ACC112 (cell line): ENCODE results near the gene ADO.
"Not testable (repeated sequence)": the region's sequence is repeated elsewhere in the genome, so short reads cannot be mapped to it uniquely, and the experiment has no call there.

Source experiments
- H2AFZ ChIP-seq: fragments of 200-600 bp; sonication (generic); one replicate; pipeline ENCODE4 v1.6.0; 2017; ENCODE audit warnings: antibody characterized with exemption, low read length; ENCODE audit not compliant: unreplicated experiment
- H3K27ac ChIP-seq: fragments of 200-600 bp; sonication (generic); 2 replicates; pipeline ENCODE4 v1.5.1; 2014; ENCODE audit warnings: low read depth, mild to moderate bottlenecking, antibody characterized with exemption, low read length, moderate library complexity
- H3K27me3 ChIP-seq: fragments of 200-600 bp; sonication (generic); 2 replicates; pipeline ENCODE4 v1.6.1; 2014; ENCODE audit warnings: mild to moderate bottlenecking, antibody characterized with exemption, low read length, moderate library complexity, mixed read lengths; ENCODE audit not compliant: insufficient read depth
- H3K36me3 ChIP-seq: fragments of 200-600 bp; sonication (generic); 2 replicates; pipeline ENCODE4 v1.6.1; 2016; ENCODE audit warnings: mild to moderate bottlenecking, antibody characterized with exemption, low read length, moderate library complexity, mixed read lengths; ENCODE audit not compliant: insufficient read depth
- H3K4me1 ChIP-seq: fragments of 200-600 bp; sonication (generic); one replicate; pipeline ENCODE4 v1.6.1; 2016; ENCODE audit warnings: low read length, mixed read lengths; ENCODE audit not compliant: insufficient read depth, unreplicated experiment, control insufficient read depth
- H3K4me3 ChIP-seq: fragments of 200-600 bp; sonication (generic); 2 replicates; pipeline ENCODE4 v1.5.1; 2014; ENCODE audit warnings: mild to moderate bottlenecking, low read depth, low read length
- H3K79me2 ChIP-seq: fragments of 200-600 bp; sonication (generic); one replicate; pipeline ENCODE4 v1.6.0; 2016; ENCODE audit warnings: low read length; ENCODE audit not compliant: control insufficient read depth, unreplicated experiment, insufficient read depth

The ADO gene

GRCh38 chr10:62769574-62770242 is 34.8 kb upstream of the ADO start:
- H2AFZ ChIP-seq = peak overlapping the region; percentile 33
- no peak overlapping the region for H3K27ac ChIP-seq
- peaks cover 8% of the 10 kb centered on the region; the same call in 1 of the 2 replicates for H3K27me3 ChIP-seq
- H3K79me2 ChIP-seq = no peaks in the 10 kb centered on the region
- no peaks in the 10 kb centered on the region for H3K36me3 ChIP-seq
- H3K4me3 ChIP-seq = no peak overlapping the region
- H3K4me1 ChIP-seq = peaks cover 5% of the 10 kb centered on the region

- H3K79me2 ChIP-seq = no peaks in the 10 kb centered on the region
- H3K4me1 ChIP-seq = peaks cover 5% of the 10 kb centered on the region
- H3K36me3 ChIP-seq = no peaks in the 10 kb centered on the region
- H2AFZ ChIP-seq = no peak overlapping the region
- H3K27me3 ChIP-seq = peaks cover 8% of the 10 kb centered on the region; the same call in 1 of the 2 replicates
- H3K4me3 ChIP-seq = no peak overlapping the region
- H3K27ac ChIP-seq = no peak overlapping the region
These were observed 32.1 kb upstream of the ADO start for GRCh38 chr10:62772186-62772974.

GRCh38 chr10:62778125-62778524 is 26.4 kb upstream of the ADO start:
- H2AFZ ChIP-seq = no peak overlapping the region
- H3K36me3 ChIP-seq = no peaks in the 10 kb centered on the region
- H3K27ac ChIP-seq = no peak overlapping the region
- peaks cover 6% of the 10 kb centered on the region for H3K4me1 ChIP-seq
- H3K4me3 ChIP-seq = no peak overlapping the region
- H3K27me3 ChIP-seq = peaks cover 17% of the 10 kb centered on the region; the same call in 1 of the 2 replicates
- H3K79me2 ChIP-seq = no peaks in the 10 kb centered on the region

- Histone ChIP-seq H2AFZ (no peak overlapping the region), H3K27ac (no peak overlapping the region), H3K36me3 (no peaks in the 10 kb centered on the region), H3K4me1 (peaks cover 6% of the 10 kb centered on the region), H3K79me2 (no peaks in the 10 kb centered on the region), H3K4me3 (no peak overlapping the region), H3K27me3 (peaks cover 12% of the 10 kb centered on the region; the same call in 1 of the 2 replicates)
These were observed 24.9 kb upstream of the ADO start for GRCh38 chr10:62779487-62780248.

GRCh38 chr10:62784537-62784936 is 20.0 kb upstream of the ADO start:
- not testable (repeated sequence) for H2AFZ ChIP-seq, H3K4me1 ChIP-seq, H3K27me3 ChIP-seq, H3K27ac ChIP-seq, H3K4me3 ChIP-seq, H3K36me3 ChIP-seq, H3K79me2 ChIP-seq

GRCh38 chr10:62788285-62788684 is 16.2 kb upstream of the ADO start:
- H3K27ac ChIP-seq, H3K4me3 ChIP-seq, H3K36me3 ChIP-seq, H3K79me2 ChIP-seq, H3K27me3 ChIP-seq, H3K4me1 ChIP-seq, H2AFZ ChIP-seq: not testable (repeated sequence)

- H3K79me2 ChIP-seq = no peaks in the 10 kb centered on the region
- H2AFZ ChIP-seq = no peak overlapping the region
- no peaks in the 10 kb centered on the region for H3K36me3 ChIP-seq
- H3K27me3 ChIP-seq = 0 out of 2 replicates have a peak, but pooled peaks cover 5% of the 10 kb centered on the region
- no peak overlapping the region for H3K27ac ChIP-seq
- H3K4me1 ChIP-seq = no peaks in the 10 kb centered on the region
- H3K4me3 ChIP-seq = no peak overlapping the region
These were observed 15.6 kb upstream of the ADO start for GRCh38 chr10:62788861-62789467.

GRCh38 chr10:62790019-62790555 is 14.4 kb upstream of the ADO start:
- H2AFZ ChIP-seq = no peak overlapping the region
- no peaks in the 10 kb centered on the region for H3K36me3 ChIP-seq
- H3K4me3 ChIP-seq = no peak overlapping the region
- no peaks in the 10 kb centered on the region for H3K79me2 ChIP-seq
- H3K27me3 ChIP-seq = 0 out of 2 replicates have a peak, but pooled peaks cover 5% of the 10 kb centered on the region
- H3K4me1 ChIP-seq = peaks cover 11% of the 10 kb centered on the region
- no peak overlapping the region for H3K27ac ChIP-seq

GRCh38 chr10:62790571-62790970 is 13.9 kb upstream of the ADO start:
- Histone ChIP-seq H3K27ac (no peak overlapping the region), H3K4me1 (peaks cover 11% of the 10 kb centered on the region), H2AFZ (no peak overlapping the region), H3K36me3 (no peaks in the 10 kb centered on the region), H3K4me3 (no peak overlapping the region), H3K79me2 (no peaks in the 10 kb centered on the region), H3K27me3 (0 out of 2 replicates have a peak, but pooled peaks cover 5% of the 10 kb centered on the region)

GRCh38 chr10:62792261-62792660 is 12.3 kb upstream of the ADO start:
- Histone ChIP-seq H2AFZ (no peak overlapping the region), H3K79me2 (no peaks in the 10 kb centered on the region), H3K36me3 (no peaks in the 10 kb centered on the region)

More at GRCh38 chr10:62792261-62792660, 12.3 kb upstream of the ADO start:
- Histone ChIP-seq H3K27ac (no peak overlapping the region), H3K27me3 (peaks cover 10% of the 10 kb centered on the region), H3K4me1 (peaks cover 11% of the 10 kb centered on the region), H3K4me3 (no peak overlapping the region)
